CD8-positive, alpha-beta memory T cell (primary cell): ENCODE measurements around the gene LIMCH1. TPM values are rescaled to one million over a fixed set of nuclear protein-coding genes. Genes with fewer than 3 reads are reported as not detected.
"Not testable (repeated sequence)": the region's sequence is repeated elsewhere in the genome, so short reads cannot be mapped to it uniquely, and the experiment has no call there.

Experiments used
- CTCF ChIA-PET: fragments of 350-600 bp; sonication (Branson Sonifier 250); formaldehyde crosslinking; loops from one replicate; lab custom pipeline; 2021; ENCODE audit warnings: antibody characterized with exemption; lab: Charles Lee
- POLR2A ChIA-PET: fragments of 350-600 bp; sonication (Branson Sonifier 250); formaldehyde crosslinking; loops from one replicate; lab custom pipeline; 2021; ENCODE audit warnings: antibody characterized with exemption; lab: Charles Lee
- DNase-seq, 5 donors: peaks; one replicate each; pipeline versions ENCODE4 v3.0.0 to v3.0.0-alpha.2; 2020 to 2022; ENCODE audit warnings: mixed read lengths in 1 of 5
- H3K27ac ChIP-seq: one replicate; pipeline ENCODE4 v1.7.0; 2013; ENCODE audit warnings: low read depth, mild to moderate bottlenecking, low read length, moderate library complexity
- H3K27me3 ChIP-seq: 2 replicates; pipeline ENCODE4 v1.7.0; 2013; ENCODE audit warnings: low read length, mild to moderate bottlenecking; ENCODE audit not compliant: insufficient read depth, poor library complexity, severe bottlenecking
- H3K36me3 ChIP-seq: 2 replicates; pipeline ENCODE4 v1.7.0; 2013; ENCODE audit warnings: mild to moderate bottlenecking, low read length, moderate library complexity; ENCODE audit not compliant: insufficient read depth
- H3K4me1 ChIP-seq: 2 replicates; pipeline ENCODE4 v1.7.0; 2013; ENCODE audit warnings: mild to moderate bottlenecking, low read length, moderate library complexity; ENCODE audit not compliant: insufficient read depth
- H3K4me3 ChIP-seq: 2 replicates; pipeline ENCODE4 v1.7.0; 2013; ENCODE audit warnings: mild to moderate bottlenecking, low read length
- H3K9me3 ChIP-seq: 2 replicates; pipeline ENCODE4 v1.7.0; 2013; ENCODE audit warnings: mild to moderate bottlenecking, low read length
- H3K27ac Mint-ChIP-seq, 8 donors: one replicate each; pipeline ENCODE4 v1.8.0; 2020 to 2021; ENCODE audit warnings: mixed read lengths in 8 of 8, mild to moderate bottlenecking in 6 of 8, inconsistent platforms in 3 of 8, moderate library complexity in 3 of 8
- H3K27me3 Mint-ChIP-seq, 2 donors: one replicate each; pipeline ENCODE4 v1.8.0; 2020 to 2021; ENCODE audit warnings: mixed read lengths in 2 of 2, mild to moderate bottlenecking in 1 of 2, moderate library complexity in 1 of 2
- H3K36me3 Mint-ChIP-seq, 3 donors: one replicate each; pipeline ENCODE4 v1.8.0; 2020 to 2021; ENCODE audit warnings: mixed read lengths in 3 of 3, inconsistent platforms in 1 of 3, mild to moderate bottlenecking in 1 of 3
- H3K4me1 Mint-ChIP-seq, 3 donors: one replicate each; pipeline ENCODE4 v1.8.0; 2020 to 2021; ENCODE audit warnings: mixed read lengths in 3 of 3, inconsistent platforms in 1 of 3, mild to moderate bottlenecking in 1 of 3
- H3K4me3 Mint-ChIP-seq, 7 donors: one replicate each; pipeline ENCODE4 v1.8.0; 2020 to 2021; ENCODE audit warnings: mixed read lengths in 7 of 7, mild to moderate bottlenecking in 6 of 7, moderate library complexity in 4 of 7, inconsistent platforms in 2 of 7
- H3K9me3 Mint-ChIP-seq, 5 donors: one replicate each; pipeline ENCODE4 v1.8.0; 2020 to 2022; ENCODE audit warnings: mixed read lengths in 5 of 5, mild to moderate bottlenecking in 3 of 5, moderate library complexity in 2 of 5, inconsistent platforms in 1 of 5
- polyA plus RNA-seq: library from polyadenylated mRNA; unstranded; fragments of 300-500 nt; fragmentation: Illumina TruSeq; gene quantifications from one replicate; pipeline ENCODE4 v1.2.3, GENCODE V29; 2021
- total RNA-seq, 2 experiments: library from RNA; stranded (reverse); gene quantifications; one replicate each; pipeline ENCODE4 v1.2.3, GENCODE V29; 2021

Gene LIMCH1, protein sequence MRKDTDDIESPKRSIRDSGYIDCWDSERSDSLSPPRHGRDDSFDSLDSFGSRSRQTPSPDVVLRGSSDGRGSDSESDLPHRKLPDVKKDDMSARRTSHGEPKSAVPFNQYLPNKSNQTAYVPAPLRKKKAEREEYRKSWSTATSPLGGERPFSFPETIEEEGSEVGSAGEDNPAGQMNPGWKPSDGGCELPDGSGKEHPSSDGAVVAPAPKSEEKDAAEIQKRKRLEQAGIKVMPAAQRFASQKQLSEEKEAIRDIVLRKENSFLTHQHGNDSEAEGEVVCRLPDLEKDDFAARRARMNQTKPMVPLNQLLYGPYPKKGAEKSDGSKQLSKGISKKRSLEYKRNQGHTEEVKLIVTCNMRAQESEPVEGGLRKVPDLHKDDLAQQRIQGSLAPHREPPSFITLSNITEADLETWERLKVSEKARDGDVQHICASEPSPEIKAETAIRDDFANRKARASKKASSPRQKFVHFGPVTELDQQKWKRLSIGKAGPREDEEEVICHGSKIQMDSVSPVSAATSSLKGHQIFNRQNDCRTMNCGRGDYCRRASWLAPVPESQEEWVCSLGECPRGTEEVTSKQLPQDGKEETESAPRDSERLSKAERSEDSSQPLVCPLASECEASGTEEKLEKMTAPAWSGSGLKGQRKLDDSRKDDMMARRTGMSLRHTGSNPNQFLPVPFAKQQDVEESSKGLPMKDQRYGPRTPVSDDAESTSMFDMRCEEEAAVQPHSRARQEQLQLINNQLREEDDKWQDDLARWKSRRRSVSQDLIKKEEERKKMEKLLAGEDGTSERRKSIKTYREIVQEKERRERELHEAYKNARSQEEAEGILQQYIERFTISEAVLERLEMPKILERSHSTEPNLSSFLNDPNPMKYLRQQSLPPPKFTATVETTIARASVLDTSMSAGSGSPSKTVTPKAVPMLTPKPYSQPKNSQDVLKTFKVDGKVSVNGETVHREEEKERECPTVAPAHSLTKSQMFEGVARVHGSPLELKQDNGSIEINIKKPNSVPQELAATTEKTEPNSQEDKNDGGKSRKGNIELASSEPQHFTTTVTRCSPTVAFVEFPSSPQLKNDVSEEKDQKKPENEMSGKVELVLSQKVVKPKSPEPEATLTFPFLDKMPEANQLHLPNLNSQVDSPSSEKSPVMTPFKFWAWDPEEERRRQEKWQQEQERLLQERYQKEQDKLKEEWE (N-terminal part only)
- not detected for total RNA-seq
- polyA plus RNA-seq: not detected

DNA sequence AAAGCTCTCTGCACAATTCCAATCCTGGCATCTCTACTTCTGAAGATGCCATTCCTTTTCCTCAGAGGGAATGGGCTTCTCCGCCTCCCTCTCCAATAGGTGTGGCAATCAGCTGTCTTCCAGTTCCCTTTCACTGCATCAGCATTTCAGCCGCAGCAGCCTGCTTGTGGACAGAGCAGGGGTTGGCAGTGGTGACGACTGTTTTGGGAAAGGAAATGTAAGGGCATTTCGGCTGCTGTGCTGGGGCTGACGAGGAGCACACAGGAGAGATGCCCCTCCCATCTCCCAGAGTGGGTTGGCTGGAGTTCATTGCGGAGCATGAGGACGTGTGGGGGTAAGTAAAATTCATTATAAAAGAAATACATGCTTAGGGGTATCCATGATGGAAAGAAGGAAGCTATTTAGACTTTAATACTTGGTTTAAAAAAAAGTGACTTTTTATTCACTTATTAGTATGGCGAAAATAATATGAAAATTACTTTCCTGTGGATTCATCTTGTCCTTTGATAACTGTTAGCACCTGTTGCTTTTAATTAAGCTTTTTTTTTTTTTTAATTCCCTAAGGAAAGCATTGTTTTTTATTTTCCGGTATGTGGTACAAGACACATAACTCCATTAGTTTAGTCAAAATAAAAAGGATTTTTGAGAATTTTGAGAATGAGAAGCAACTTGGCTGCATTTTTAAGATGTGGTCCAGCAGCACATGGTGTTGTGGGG, at the start of gene LIMCH1:
LIMCH1 (plus strand) TSS at position 141 of the 717 bp plus-strand sequence. CDS start 67,839 bp downstream, outside the sequence.
- CTCF ChIA-PET: no interaction called here

DNA sequence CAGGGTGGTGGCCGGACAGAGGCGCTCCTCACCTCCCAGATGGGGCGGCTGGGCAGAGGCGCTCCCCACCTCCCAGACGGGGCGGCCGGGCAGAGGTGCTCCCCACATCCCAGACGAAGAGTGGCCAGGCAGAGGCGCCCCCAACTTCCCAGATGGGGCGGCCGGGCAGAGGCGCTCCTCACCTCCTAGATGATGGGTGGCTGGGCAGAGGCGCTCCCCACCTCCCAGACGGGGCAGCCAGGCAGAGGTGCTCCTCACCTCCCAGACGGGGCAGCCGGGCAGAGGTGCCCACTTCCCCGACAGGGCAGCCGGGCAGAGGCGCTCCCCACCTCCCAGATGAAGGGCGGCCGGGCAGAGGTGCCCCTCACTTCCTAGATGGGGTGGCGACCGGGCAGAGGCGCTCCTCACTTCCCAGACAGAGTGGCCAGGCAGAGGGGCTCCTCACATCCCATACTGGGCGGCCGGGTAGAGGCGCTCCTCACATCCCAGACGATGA, 46.8 kb upstream of the LIMCH1 start:
- not testable (repeated sequence) for H3K27me3 ChIP-seq, H3K9me3 ChIP-seq, H3K9me3 Mint-ChIP-seq

More for the DNA sequence above, at the start of gene LIMCH1:
- Mint-ChIP-seq H3K27ac (no peak within 1 kb of the TSS), H3K27me3 (no peaks in the 10 kb centered on the region), H3K9me3 (peaks cover 0 to 3% (median 2%) of the 10 kb centered on the region in 5 donors), H3K4me1 (no peaks in the 10 kb centered on the region), H3K36me3 (no peaks in the 10 kb centered on the region), H3K4me3 (no peak within 1 kb of the TSS)
- Histone ChIP-seq H3K9me3 (no peaks in the 10 kb centered on the region), H3K4me1 (no peaks in the 10 kb centered on the region), H3K36me3 (no peaks in the 10 kb centered on the region), H3K27ac (no peak within 1 kb of the TSS), H3K4me3 (no peak within 1 kb of the TSS), H3K27me3 (no peaks in the 10 kb centered on the region)
- POLR2A ChIA-PET: no interaction called here
- no peak for DNase-seq

DNA sequence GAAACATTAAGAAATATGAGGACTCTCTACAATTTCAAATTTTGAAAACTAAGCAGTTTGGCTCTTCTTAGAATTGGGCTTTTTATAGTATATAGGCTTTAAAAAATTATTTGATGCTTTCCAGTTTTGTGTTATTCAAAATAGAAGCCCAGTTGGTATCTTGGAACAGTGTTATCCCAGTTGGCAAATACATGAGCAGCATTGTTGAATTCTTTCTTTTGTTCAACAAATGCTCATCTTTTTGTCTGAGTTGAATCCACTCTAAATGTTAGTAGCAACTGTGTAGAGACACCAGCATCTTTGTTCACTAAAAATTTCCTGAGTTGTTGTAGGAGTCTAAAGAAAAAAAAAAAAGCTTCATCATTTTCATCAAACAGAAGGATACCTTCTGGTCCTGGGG, 41.0 kb upstream of the LIMCH1 start:
- Histone ChIP-seq H3K27ac (no peak overlapping the region), H3K27me3 (no peaks in the 10 kb centered on the region), H3K4me1 (no peaks in the 10 kb centered on the region), H3K4me3 (no peak overlapping the region), H3K36me3 (no peaks in the 10 kb centered on the region), H3K9me3 (no peaks in the 10 kb centered on the region)
- ChIA-PET POLR2A (no interaction called here), CTCF (no interaction called here)
- no peaks in the 10 kb centered on the region for H3K36me3 Mint-ChIP-seq
- H3K4me3 Mint-ChIP-seq: no peak overlapping the region
- H3K27me3 Mint-ChIP-seq: peaks cover 0 to 1% of the 10 kb centered on the region in 2 donors
- no peak overlapping the region for H3K27ac Mint-ChIP-seq
- H3K4me1 Mint-ChIP-seq: no peaks in the 10 kb centered on the region
- peaks cover 0 to 9% (median 4%) of the 10 kb centered on the region in 5 donors for H3K9me3 Mint-ChIP-seq
- DNase-seq: no peak

More for the DNA sequence above, 46.8 kb upstream of the LIMCH1 start:
- H3K4me1 Mint-ChIP-seq, H3K36me3 ChIP-seq, H3K27me3 Mint-ChIP-seq, H3K4me3 Mint-ChIP-seq, H3K4me1 ChIP-seq, H3K4me3 ChIP-seq, H3K27ac Mint-ChIP-seq, CTCF ChIA-PET, H3K27ac ChIP-seq, POLR2A ChIA-PET, H3K36me3 Mint-ChIP-seq: not testable (repeated sequence)
- DNase-seq: peak in 1 of 5 donors; percentile 36

DNA sequence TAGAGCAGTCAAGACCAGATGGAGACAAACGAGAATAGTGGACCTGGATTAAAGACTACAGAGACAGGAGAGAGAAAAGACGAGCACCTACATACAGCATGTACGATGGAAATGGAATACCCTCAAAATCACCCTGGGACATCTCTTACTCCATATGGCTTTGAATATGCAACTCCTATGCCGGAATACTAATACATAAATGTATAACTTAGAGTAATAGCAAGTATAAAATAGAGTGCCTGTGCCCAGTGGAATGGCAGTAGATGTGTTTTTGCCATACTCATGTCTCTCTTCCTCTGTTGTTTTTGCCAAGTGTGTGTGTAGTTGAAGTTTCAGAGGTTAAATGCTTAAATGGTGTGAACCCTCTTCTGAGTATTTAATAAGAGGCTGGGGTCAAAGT, 39.8 kb upstream of the LIMCH1 start:
- CTCF ChIA-PET: no interaction called here

DNA sequence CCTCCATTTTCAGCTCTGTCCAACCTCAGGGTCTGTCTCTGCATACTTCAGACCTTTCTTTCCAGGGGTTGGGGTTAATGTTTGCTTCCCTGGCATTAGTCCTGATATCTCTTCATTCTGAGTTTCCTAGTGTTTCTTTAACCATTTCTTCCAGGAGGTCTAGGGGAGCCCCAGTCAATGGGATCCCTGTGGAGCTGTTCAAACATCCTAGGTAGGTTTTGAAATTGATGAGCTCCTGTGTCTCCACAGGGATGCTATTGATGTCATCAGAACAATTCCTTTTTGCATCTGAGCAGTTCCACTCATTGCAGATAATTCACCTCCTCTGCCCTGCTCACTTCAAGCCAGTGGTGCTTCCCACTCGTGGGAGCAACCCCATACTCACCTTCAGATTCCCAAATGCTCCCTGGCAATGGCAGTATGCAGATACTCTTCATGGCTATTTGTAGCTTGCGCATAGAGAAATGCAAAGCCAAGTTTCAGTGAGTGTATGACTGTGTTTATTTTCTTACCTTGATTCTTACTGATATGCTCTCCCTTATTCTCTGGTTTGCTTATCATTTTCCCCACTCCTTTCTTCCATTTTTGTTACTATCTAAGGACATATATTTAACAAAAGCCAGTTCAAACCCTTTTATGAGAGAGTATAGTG, 33.7 kb upstream of the LIMCH1 start:
- DNase-seq: no peak
- Mint-ChIP-seq H3K9me3 (peaks cover 0 to 9% (median 5%) of the 10 kb centered on the region in 5 donors), H3K27ac (no peak overlapping the region)

More for the DNA sequence above, 39.8 kb upstream of the LIMCH1 start:
- Mint-ChIP-seq H3K4me3 (no peak overlapping the region), H3K27me3 (peaks cover 0 to 1% of the 10 kb centered on the region in 2 donors), H3K9me3 (peaks cover 0 to 6% (median 5%) of the 10 kb centered on the region in 5 donors), H3K36me3 (no peaks in the 10 kb centered on the region), H3K4me1 (no peaks in the 10 kb centered on the region), H3K27ac (no peak overlapping the region)
- no peak overlapping the region for H3K4me3 ChIP-seq
- no peak for DNase-seq
- no peaks in the 10 kb centered on the region for H3K4me1 ChIP-seq
- no peaks in the 10 kb centered on the region for H3K9me3 ChIP-seq
- H3K27me3 ChIP-seq: no peaks in the 10 kb centered on the region
- H3K36me3 ChIP-seq: no peaks in the 10 kb centered on the region
- POLR2A ChIA-PET: no interaction called here
- H3K27ac ChIP-seq: no peak overlapping the region

DNA sequence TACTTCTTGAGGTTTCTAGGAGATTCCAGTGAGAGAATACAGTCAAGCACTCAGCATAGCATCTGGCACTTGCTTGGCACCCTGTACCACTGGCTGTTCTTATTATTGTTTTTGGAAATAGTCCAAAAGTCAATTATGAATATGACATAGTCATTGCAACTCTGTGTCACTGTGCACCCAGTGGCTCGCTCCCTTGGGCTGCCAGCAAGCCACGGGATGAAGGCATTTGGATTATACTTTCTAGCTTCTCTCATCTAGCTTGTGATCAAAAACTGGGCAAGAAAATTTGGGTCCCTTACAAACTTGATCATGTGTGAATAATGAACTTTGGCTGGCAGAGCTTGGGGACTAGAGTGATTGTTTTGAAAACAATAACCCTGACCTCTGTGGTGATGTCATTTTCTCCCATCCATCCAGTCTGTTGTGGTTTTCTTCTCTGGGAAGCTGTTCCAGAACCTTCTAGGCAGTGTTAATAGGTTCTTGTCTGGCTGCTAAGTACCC, 32.7 kb upstream of the LIMCH1 start:
- POLR2A ChIA-PET: no interaction called here
- Mint-ChIP-seq H3K4me3 (no peak overlapping the region), H3K27me3 (no peaks in the 10 kb centered on the region), H3K27ac (no peak overlapping the region), H3K4me1 (no peaks in the 10 kb centered on the region), H3K9me3 (peaks cover 0 to 9% (median 5%) of the 10 kb centered on the region in 5 donors), H3K36me3 (no peaks in the 10 kb centered on the region)
- no peak overlapping the region for H3K4me3 ChIP-seq
- no peaks in the 10 kb centered on the region for H3K9me3 ChIP-seq
- no peaks in the 10 kb centered on the region for H3K36me3 ChIP-seq
- CTCF ChIA-PET: no interaction called here
- no peak for DNase-seq
- H3K4me1 ChIP-seq: no peaks in the 10 kb centered on the region
- no peak overlapping the region for H3K27ac ChIP-seq
- no peaks in the 10 kb centered on the region for H3K27me3 ChIP-seq

More for the DNA sequence above, 33.7 kb upstream of the LIMCH1 start:
- H3K4me1 ChIP-seq: no peaks in the 10 kb centered on the region
- H3K27ac ChIP-seq: no peak overlapping the region
- Mint-ChIP-seq H3K4me1 (no peaks in the 10 kb centered on the region), H3K4me3 (no peak overlapping the region), H3K36me3 (no peaks in the 10 kb centered on the region), H3K27me3 (no peaks in the 10 kb centered on the region)
- H3K27me3 ChIP-seq: no peaks in the 10 kb centered on the region
- CTCF ChIA-PET: no interaction called here
- H3K4me3 ChIP-seq: no peak overlapping the region
- POLR2A ChIA-PET: no interaction called here
- H3K9me3 ChIP-seq: no peaks in the 10 kb centered on the region
- H3K36me3 ChIP-seq: no peaks in the 10 kb centered on the region

DNA sequence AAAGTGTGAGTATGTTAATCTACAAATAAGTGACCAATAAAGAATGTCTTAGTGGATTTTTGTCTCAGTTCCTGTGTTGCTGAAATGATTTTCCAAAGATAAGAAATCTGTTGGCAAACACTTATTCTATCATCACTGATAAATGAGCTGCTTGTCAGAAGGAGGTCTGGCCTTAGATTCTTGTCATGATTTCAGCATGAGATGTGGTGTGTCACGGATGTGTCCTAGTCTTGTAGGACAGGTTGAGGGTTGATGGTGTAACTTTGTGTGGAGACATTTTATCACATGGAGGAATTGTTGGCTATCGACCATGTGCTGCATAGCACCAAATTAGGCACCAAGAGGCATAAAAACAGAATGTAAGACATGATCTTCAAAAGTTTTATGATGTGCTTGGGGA, 31.8 kb upstream of the LIMCH1 start:
- DNase-seq: no peak
- no peak overlapping the region for H3K27ac ChIP-seq
- Mint-ChIP-seq H3K4me3 (no peak overlapping the region), H3K27me3 (no peaks in the 10 kb centered on the region), H3K4me1 (no peaks in the 10 kb centered on the region), H3K36me3 (no peaks in the 10 kb centered on the region), H3K9me3 (peaks cover 0 to 8% (median 4%) of the 10 kb centered on the region in 5 donors), H3K27ac (no peak overlapping the region)
- no peaks in the 10 kb centered on the region for H3K4me1 ChIP-seq
- H3K4me3 ChIP-seq: no peak overlapping the region
- ChIA-PET POLR2A (no interaction called here), CTCF (no interaction called here)
- H3K9me3 ChIP-seq: no peaks in the 10 kb centered on the region
- H3K36me3 ChIP-seq: no peaks in the 10 kb centered on the region
- H3K27me3 ChIP-seq: no peaks in the 10 kb centered on the region
